A549 (cell line): ENCODE results near the gene CLIP1.

Source experiments
- CEBPB ChIP-seq, 2 experiments: fragments of >200 bp in 1 of 2; sonication (Bioruptor Twin) in 1 of 2; formaldehyde crosslinking in 1 of 2; IDR thresholded peaks; 2 replicates each; pipeline ENCODE4 v1.6.1; 2012 to 2016
- CTCF ChIP-seq: fragments of >200 bp; sonication (Bioruptor Twin); formaldehyde crosslinking; IDR thresholded peaks from 3 replicates; pipeline ENCODE4 v1.5.1; 2016
- JUN ChIP-seq, 2 experiments: fragments of >200 bp; sonication (Bioruptor Twin); formaldehyde crosslinking; IDR thresholded peaks; 2 replicates in 1 of 2; 3 replicates in 1 of 2; pipeline ENCODE4 v1.6.1; 2016 to 2017
- MAX ChIP-seq: IDR thresholded peaks from 2 replicates; pipeline ENCODE4 v1.6.1; 2012
- NPAS2 ChIP-seq: fragments of 250-450 bp; sonication (Bioruptor Pico); IDR thresholded peaks from 2 replicates; pipeline ENCODE4 v1.8.0; 2022; ENCODE audit warnings: mild to moderate bottlenecking, moderate library complexity, borderline replicate concordance
- POLR2A ChIP-seq: IDR thresholded peaks from 2 replicates; pipeline ENCODE4 v1.6.1; 2012; ENCODE audit warnings: mild to moderate bottlenecking, low read length
- RAD21 ChIP-seq, 2 experiments: fragments of >200 bp in 1 of 2; sonication (Bioruptor Twin) in 1 of 2; formaldehyde crosslinking in 1 of 2; IDR thresholded peaks in 1 of 2; conservative IDR thresholded peaks in 1 of 2; 2 replicates in 1 of 2; 3 replicates in 1 of 2; pipeline ENCODE4 v1.6.1; 2012 to 2018; ENCODE audit warnings: inconsistent platforms in 1 of 2
- REST ChIP-seq: fragments of 200-600 bp; sonication (generic); IDR thresholded peaks from 2 replicates; pipeline ENCODE4 v1.6.1; 2016; ENCODE audit warnings: antibody characterized with exemption, mild to moderate bottlenecking, moderate library complexity
- USF2 ChIP-seq: fragments of 450-650 bp; IDR thresholded peaks from 2 replicates; pipeline ENCODE4 v1.6.1; 2014; ENCODE audit warnings: antibody characterized with exemption

- TF ChIP-seq NPAS2 (CRISPR knock-in tag) (no peak), CTCF (no peak), POLR2A (no peak), JUN (IDR thresholded peaks at IDR 0.05) (no peak), REST (no peak), CEBPB (IDR thresholded peaks at IDR 0.05) (no peak), MAX (no peak), USF2 (no peak), RAD21 (conservative IDR thresholded peaks at IDR 0.05 in 1 of 2, IDR thresholded peaks at IDR 0.05 in 1 of 2) (no peak)
These were observed 27.1 kb downstream of the CLIP1 start for GRCh38 chr12:122395319-122395718.
